Measurements from ENCODE around the gene LRMDA.

LRMDA gene

GRCh38 chr10:76432016-76433012, 1000.9 kb downstream of the LRMDA start:
- DNase-seq (ENCODE audit: low read depth, low spot score) = no peak

DNA sequence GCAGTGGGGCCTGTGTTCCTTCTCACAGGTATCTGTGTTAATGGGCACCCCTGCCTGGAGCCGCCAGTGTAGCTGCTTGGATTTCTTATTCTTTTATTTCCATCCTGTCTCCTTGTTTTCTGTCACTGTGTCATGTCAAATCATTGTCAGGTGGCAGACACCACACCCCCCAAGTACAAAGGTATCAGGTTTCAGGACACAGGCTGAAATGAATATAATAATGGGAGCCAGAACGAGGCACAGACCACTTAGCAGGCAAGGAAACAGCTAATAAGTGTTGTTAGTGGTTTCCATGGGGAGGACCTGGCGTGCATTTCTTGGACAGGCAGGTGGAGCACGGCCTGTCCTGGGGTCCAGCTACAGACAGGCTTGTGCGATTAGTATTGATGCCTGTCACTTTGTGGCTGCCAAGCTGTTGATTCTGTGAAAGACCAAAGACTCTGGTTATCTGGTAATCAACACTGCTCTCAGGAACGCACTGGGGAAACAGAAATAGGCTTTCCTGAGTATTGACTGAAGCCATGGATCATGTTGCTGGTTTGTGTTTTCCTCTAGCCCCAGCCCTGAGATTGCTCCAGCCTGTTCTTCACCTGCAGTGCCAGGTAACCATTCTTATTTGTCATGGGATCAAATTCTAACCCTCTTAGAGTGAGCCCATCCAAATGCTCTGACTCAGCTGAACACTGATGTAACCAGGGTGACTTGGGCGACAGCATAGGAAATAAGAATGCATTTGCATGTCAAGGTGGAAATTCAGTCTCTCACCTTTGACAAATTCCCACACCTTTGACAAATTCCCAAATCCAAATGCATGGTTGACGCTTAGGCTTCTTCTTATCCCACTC, 1002.0 kb downstream of the LRMDA start:
- DNase-seq (ENCODE audit: low read depth, low spot score) = no peak

GRCh38 chr10:76435157-76435556, 1003.7 kb downstream of the LRMDA start:
- DNase-seq (ENCODE audit: low read depth, low spot score) = no peak

- DNase-seq (ENCODE audit: low read depth, low spot score) = no peak
Observed at GRCh38 chr10:76436401-76436811, 1005.0 kb downstream of the LRMDA start.

GRCh38 chr10:76436981-76437380, 1005.6 kb downstream of the LRMDA start:
- DNase-seq (ENCODE audit: low read depth, low spot score) = no peak

DNA sequence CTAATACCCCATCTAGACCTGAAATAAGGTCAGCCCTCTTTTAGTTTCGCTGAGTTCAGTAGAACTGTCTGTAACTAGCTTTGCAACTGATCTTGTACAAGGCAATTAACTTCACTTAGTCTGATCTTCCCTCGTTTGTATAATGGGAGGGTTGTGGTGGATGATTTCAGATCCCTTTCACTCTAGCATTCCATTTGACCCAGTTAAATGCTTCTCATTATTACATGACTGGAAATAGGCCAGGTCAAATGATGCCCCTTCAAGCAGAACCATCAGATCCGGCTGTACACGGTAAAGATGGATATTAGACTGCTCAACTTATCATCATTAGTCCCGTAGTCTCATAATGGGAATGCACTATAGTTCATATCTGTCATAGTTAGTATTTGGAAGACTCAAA, 1009.0 kb downstream of the LRMDA start:
- no peak for DNase-seq (ENCODE audit: low read depth, low spot score)

- no peak for DNase-seq (ENCODE audit: low read depth, low spot score)
Observed at GRCh38 chr10:76442113-76442512, 1010.7 kb downstream of the LRMDA start.

DNA sequence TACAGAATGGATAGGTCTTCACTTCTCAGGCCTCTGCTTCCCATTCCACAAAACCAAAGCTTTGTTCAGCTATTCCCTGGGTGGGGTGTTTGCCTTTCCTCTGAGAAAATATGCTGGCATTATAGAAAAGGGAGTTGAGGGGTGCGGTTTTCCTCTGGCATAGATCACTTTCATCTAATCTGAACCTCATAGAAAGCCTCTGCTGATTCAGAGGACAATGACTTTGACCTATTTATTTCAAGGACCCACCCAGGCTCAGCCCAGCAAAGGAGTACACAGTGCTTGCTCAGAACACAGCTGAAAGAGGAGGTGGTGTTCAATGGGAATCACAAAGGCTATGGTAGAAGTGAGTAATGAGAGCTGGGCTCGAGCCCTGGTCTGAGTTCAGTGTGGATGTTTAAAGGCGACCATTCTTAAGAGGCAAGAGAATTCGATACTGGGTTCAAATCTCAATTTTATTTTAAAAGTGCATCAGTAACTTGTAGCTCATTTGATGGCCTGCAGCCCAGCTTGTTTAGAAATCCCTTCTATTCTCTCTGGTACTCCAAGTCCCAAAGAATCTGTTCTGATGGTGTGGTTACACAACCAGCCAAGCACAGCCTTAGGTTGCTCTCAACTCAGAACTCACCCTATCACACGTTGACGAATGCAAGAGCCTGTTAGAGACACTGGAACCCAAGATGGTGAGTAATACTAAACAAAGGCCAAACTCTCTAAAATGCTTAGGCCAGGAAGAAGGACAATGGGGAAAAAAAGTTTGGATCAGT, 1012.8 kb downstream of the LRMDA start:
- no peak for DNase-seq (ENCODE audit: low read depth, low spot score)

DNA sequence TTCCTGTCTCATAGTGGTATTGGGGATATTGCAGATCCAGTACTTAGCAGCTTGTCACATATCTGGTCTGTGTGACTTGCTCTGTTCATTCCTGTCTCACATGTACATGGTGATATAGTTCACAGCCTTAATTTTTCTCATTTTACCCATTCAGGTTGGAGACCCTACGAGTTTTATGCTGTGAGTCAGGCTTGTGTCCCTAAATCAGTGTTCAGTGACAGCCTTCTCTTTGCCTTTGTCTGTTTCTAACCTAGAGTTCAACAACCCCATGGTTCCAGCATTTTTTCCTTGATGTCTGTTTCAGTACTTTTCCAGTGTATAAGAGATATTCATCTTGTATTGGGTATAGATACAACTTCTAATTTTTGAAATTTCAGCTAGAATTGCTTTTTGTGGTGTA, 1016.2 kb downstream of the LRMDA start:
- DNase-seq (ENCODE audit: low read depth, low spot score) = no peak

GRCh38 chr10:76451911-76452310, 1020.5 kb downstream of the LRMDA start:
- no peak for DNase-seq (ENCODE audit: low read depth, low spot score)

GRCh38 chr10:76453332-76453731, 1021.9 kb downstream of the LRMDA start:
- DNase-seq (ENCODE audit: low read depth, low spot score) = no peak

- DNase-seq (ENCODE audit: low read depth, low spot score) = no peak
Observed at GRCh38 chr10:76453997-76454396, 1022.6 kb downstream of the LRMDA start.

DNA sequence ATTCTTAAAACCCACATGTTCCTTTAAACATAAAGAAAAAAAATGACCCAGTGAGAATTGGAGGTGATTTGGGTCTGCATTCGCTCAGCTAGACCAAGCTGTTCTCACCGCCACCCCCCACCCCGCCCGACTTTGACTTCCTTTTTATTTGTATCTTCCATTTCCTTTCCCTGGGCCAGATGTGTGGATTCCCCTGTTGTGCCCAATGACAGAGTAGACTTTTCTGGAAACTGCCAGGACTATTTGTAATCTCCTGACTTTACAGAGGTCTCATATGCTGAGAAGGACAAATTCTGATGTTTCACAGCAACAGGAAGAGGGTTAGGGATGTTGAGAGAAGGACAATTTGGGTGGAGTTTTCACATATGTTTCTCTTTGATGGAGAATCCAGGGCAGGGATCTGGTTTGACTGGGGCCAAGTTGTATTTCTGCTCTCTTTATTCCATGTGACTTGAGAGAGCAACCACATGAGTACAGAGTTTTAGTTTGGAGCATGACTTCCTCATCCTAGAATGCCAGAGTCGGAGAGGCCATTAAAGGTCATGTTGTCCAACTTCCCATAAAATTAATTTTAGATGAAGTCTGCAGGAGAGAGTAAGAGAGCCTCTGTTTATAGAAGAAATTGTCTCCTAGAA, 1023.2 kb downstream of the LRMDA start:
- no peak for DNase-seq (ENCODE audit: low read depth, low spot score)

- DNase-seq (ENCODE audit: low read depth, low spot score) = no peak
Observed at GRCh38 chr10:76456197-76456596, 1024.8 kb downstream of the LRMDA start.

DNA sequence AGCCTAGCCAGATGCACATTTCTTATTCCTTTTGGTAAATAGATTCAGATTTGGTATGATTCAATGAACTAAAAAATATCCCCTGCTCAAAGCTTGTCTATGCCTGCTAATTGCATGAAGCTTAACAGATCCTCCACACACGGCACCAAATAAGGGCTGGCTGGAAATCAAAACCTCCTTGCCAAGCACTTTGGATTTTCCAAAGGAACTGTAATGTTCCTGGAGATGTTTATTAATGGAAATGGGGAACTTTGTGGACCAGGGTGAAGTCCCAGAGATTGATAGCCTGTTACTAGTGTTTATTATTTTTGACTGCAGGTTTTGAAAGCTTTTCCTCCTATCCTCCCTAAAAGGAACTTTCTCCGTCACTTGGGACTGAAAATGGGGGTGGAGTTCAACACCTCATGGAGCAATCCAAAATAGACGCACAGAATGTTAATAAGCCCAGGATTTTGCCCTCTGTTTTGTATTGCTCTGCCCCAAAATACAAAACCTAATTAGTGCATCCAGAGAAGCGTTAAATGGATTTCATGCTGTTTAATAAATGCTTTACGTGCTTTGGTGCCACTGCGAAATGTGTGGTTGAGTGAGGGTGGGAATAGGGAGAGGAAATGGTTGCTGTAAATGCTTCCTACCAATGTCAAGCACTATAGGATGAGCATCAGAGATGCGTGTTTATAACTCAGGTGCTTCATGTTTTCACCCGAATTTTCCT, 1027.7 kb downstream of the LRMDA start:
- DNase-seq (ENCODE audit: low read depth, low spot score) = no peak

GRCh38 chr10:76461024-76461423, 1029.6 kb downstream of the LRMDA start:
- DNase-seq (ENCODE audit: low read depth, low spot score) = no peak

DNA sequence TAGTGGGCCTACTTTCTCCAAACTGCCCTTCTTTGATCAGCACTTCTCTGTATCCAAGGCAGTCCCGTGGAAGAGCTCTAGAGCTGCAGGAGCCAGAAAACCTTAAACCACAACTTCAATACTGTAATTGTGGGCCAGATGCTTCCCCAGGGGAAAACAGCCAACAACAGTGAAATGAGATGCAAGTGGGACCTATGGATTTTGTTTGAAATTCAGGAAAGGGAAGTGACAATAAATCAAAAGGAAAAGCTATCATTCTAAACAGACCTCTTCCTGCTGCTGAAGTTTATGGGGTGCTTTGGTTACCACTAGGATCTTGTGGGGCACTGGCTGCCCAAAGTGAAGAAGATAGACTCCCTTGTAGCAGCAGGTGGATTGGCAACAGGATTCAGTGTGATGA, 1031.7 kb downstream of the LRMDA start:
- no peak for DNase-seq (ENCODE audit: low read depth, low spot score)

- no peak for DNase-seq (ENCODE audit: low read depth, low spot score)
Observed at GRCh38 chr10:76466836-76467503, 1035.5 kb downstream of the LRMDA start.

DNA sequence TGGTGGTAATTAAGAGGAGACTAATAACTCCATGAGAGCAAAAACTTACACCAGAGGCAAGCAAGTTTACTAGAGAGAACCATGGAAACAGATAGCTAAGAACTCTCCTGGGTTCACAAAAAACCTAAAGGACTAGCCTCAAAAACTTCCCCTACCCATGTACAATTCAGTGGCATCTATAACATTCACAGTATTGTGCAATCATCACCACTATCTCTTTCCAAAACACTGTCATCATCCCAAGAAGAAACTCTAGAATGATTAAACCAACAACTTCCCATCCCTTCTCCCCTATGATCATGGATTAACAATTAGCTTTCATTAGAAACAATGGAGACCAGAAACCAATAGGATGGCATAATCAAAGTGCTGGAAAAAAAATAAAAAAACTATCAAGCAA, 1038.3 kb downstream of the LRMDA start:
- no peak for DNase-seq (ENCODE audit: low read depth, low spot score)

All from activated naive CD8-positive, alpha-beta T cell treated with anti-CD3 and anti-CD28 coated beads, Interleukin-2, amount 50 U/mL, for 16 hours (primary cell).